ENCODE results near the gene KISS1.

DNA sequence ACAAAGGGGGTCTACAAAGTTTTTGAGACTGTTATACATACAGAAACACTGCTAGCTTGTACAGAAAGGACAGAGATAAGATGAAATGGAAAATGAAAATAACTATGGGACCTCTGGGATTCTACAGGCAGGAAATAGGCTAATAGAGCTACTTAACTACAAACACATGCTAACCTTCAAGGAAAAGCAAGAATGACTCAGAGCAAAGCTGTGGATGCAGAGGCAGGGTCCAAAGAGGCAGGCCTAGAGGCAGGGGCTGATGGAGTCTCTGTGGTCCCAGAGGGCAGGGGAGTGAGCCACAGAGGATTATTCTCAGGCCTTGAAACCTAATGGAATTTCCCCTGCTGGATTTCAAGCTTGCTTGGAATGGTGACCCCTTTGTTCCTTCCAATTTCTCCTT, 36.2 kb upstream of the KISS1 start:
- TF ChIP-seq CTCF (IDR thresholded peaks at IDR 0.05; ENCODE audit: poor library complexity, severe bottlenecking) = no peak
- TF ChIP-seq RAD21 (conservative IDR thresholded peaks at IDR 0.05) = no peak
- TF ChIP-seq SMC3 (conservative IDR thresholded peaks at IDR 0.05; ENCODE audit: poor library complexity) = no peak
- TF ChIP-seq, protein P1, sequence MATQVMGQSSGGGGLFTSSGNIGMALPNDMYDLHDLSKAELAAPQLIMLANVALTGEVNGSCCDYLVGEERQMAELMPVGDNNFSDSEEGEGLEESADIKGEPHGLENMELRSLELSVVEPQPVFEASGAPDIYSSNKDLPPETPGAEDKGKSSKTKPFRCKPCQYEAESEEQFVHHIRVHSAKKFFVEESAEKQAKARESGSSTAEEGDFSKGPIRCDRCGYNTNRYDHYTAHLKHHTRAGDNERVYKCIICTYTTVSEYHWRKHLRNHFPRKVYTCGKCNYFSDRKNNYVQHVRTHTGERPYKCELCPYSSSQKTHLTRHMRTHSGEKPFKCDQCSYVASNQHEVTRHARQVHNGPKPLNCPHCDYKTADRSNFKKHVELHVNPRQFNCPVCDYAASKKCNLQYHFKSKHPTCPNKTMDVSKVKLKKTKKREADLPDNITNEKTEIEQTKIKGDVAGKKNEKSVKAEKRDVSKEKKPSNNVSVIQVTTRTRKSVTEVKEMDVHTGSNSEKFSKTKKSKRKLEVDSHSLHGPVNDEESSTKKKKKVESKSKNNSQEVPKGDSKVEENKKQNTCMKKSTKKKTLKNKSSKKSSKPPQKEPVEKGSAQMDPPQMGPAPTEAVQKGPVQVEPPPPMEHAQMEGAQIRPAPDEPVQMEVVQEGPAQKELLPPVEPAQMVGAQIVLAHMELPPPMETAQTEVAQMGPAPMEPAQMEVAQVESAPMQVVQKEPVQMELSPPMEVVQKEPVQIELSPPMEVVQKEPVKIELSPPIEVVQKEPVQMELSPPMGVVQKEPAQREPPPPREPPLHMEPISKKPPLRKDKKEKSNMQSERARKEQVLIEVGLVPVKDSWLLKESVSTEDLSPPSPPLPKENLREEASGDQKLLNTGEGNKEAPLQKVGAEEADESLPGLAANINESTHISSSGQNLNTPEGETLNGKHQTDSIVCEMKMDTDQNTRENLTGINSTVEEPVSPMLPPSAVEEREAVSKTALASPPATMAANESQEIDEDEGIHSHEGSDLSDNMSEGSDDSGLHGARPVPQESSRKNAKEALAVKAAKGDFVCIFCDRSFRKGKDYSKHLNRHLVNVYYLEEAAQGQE (IDR thresholded peaks at IDR 0.05; ENCODE audit: borderline replicate concordance) = no peak
- no peak for TF ChIP-seq POLR2AphosphoS5 (IDR thresholded peaks at IDR 0.05)
- TF ChIP-seq EP300 (conservative IDR thresholded peaks at IDR 0.05; ENCODE audit: poor library complexity, severe bottlenecking) = no peak

Data from neural cell (in vitro differentiated cells).